ENCODE results near the gene GOLGA6C. TPM values are rescaled to one million over a fixed set of nuclear protein-coding genes. Genes with fewer than 3 reads are reported as not detected.
A peak's percentile ranks its signal among the peaks of the same experiment; 100 is the strongest.

Gene GOLGA6C
- polyA plus RNA-seq, 3 donors = not detected

- H3K4me1 ChIP-seq (ENCODE audit: control insufficient read depth in 1 of 2, insufficient read depth in 2 of 2, low read length in 2 of 2) = no peaks in the 10 kb centered on the region
- H2AFZ ChIP-seq (ENCODE audit: insufficient read depth, low read depth, low read length, poor library complexity, severe bottlenecking) = no peak overlapping the region
- no peaks in the 10 kb centered on the region for H3K79me2 ChIP-seq (ENCODE audit: insufficient read depth, low read length)
- Mint-ChIP-seq H3K27me3 (ENCODE audit: low read depth in 3 of 3) (peaks cover 0 to 22% (median 18%) of the 10 kb centered on the region in 3 donors), H3K4me1 (no peaks in the 10 kb centered on the region), H3K36me3 (no peaks in the 10 kb centered on the region), H3K4me3 (no peak overlapping the region), H3K9me3 (no peaks in the 10 kb centered on the region), H3K27ac (no peak overlapping the region)
- intact Hi-C loops (cut with micrococcal nuclease) = loop anchor here (5.0 to 10.0 kb wide), 2 partner anchors 71 to 339 kb away; no protein-coding TSS in a partner anchor
- no peak overlapping the region for H3K9ac ChIP-seq (ENCODE audit: insufficient read depth, low read length, poor library complexity, severe bottlenecking)
- no peak for TF ChIP-seq CTCF (IDR thresholded peaks at IDR 0.05)
- H3K27ac ChIP-seq (ENCODE audit: low read depth in 1 of 2, low read length in 2 of 2) = no peak overlapping the region
- H3K4me3 ChIP-seq (replicated peaks in 1 of 3; ENCODE audit: low read depth in 2 of 3, low read length in 3 of 3) = no peak overlapping the region
- H4K20me1 ChIP-seq (ENCODE audit: insufficient read depth, low read length) = no peaks in the 10 kb centered on the region
- no peaks in the 10 kb centered on the region for H3K36me3 ChIP-seq (replicated peaks in 1 of 2; ENCODE audit: control insufficient read depth in 1 of 2, insufficient read depth in 2 of 2, low read length in 2 of 2)
- WGBS (ENCODE audit: insufficient coverage) = no CpG with 5 or more reads among the region's 3 CpGs
- no peaks in the 10 kb centered on the region for H3K9me3 ChIP-seq (replicated peaks in 1 of 2; ENCODE audit: control insufficient read depth in 1 of 2, insufficient read depth in 1 of 2, low read length in 2 of 2)
- peaks cover 0 to 9% of the 10 kb centered on the region in 2 donors for H3K27me3 ChIP-seq (ENCODE audit: control insufficient read depth in 2 of 2, insufficient read depth in 2 of 2, low read length in 2 of 2)
- no peak overlapping the region for H3K4me2 ChIP-seq (replicated peaks; ENCODE audit: extremely low read depth, low read length, poor library complexity, severe bottlenecking)
- no peak for DNase-seq
These were observed 48.1 kb downstream of the GOLGA6C start for GRCh38 chr15:75306188-75306587.

GRCh38 chr15:75307778-75308390 is 49.8 kb downstream of the GOLGA6C start:
- Histone ChIP-seq H3K36me3 (replicated peaks in 1 of 2; ENCODE audit: control insufficient read depth in 1 of 2, insufficient read depth in 2 of 2, low read length in 2 of 2) (no peaks in the 10 kb centered on the region), H2AFZ (ENCODE audit: insufficient read depth, low read depth, low read length, poor library complexity, severe bottlenecking) (peak overlapping the region; percentile 11), H3K4me3 (replicated peaks in 1 of 3; ENCODE audit: low read depth in 2 of 3, low read length in 3 of 3) (no peak overlapping the region), H3K4me1 (ENCODE audit: control insufficient read depth in 1 of 2, insufficient read depth in 2 of 2, low read length in 2 of 2) (no peaks in the 10 kb centered on the region), H3K79me2 (ENCODE audit: insufficient read depth, low read length) (no peaks in the 10 kb centered on the region), H3K4me2 (replicated peaks; ENCODE audit: extremely low read depth, low read length, poor library complexity, severe bottlenecking) (no peak overlapping the region), H3K27me3 (ENCODE audit: control insufficient read depth in 2 of 2, insufficient read depth in 2 of 2, low read length in 2 of 2) (peaks cover 0 to 9% of the 10 kb centered on the region in 2 donors), H3K9me3 (replicated peaks in 1 of 2; ENCODE audit: control insufficient read depth in 1 of 2, insufficient read depth in 1 of 2, low read length in 2 of 2) (no peaks in the 10 kb centered on the region), H3K27ac (ENCODE audit: low read depth in 1 of 2, low read length in 2 of 2) (no peak overlapping the region), H4K20me1 (ENCODE audit: insufficient read depth, low read length) (no peaks in the 10 kb centered on the region), H3K9ac (ENCODE audit: insufficient read depth, low read length, poor library complexity, severe bottlenecking) (no peak overlapping the region)
- no peak overlapping the region for H3K4me3 Mint-ChIP-seq
- peak; percentile 16 for TF ChIP-seq CTCF (IDR thresholded peaks at IDR 0.05)
- peak overlapping the region in 1 of 7 donors; percentile 4 for H3K27ac Mint-ChIP-seq
- H3K27me3 Mint-ChIP-seq (ENCODE audit: low read depth in 3 of 3) = peaks cover 1 to 25% (median 18%) of the 10 kb centered on the region in 3 donors
- DNase-seq = peak in 1 of 3 donors; percentile 1
- intact Hi-C loops (cut with micrococcal nuclease) = loop anchor here (5.0 to 10.0 kb wide), 2 partner anchors 73 to 341 kb away; no protein-coding TSS in a partner anchor
- 51% methylated on average over 8 of the region's 15 CpGs for WGBS (ENCODE audit: insufficient coverage)
- no peaks in the 10 kb centered on the region for H3K9me3 Mint-ChIP-seq
- H3K36me3 Mint-ChIP-seq = no peaks in the 10 kb centered on the region
- H3K4me1 Mint-ChIP-seq = no peaks in the 10 kb centered on the region

Data from CD14-positive monocyte (primary cell).